GM12873 (cell line): ENCODE measurements around the gene SLC29A1.
A peak's percentile ranks its signal among the peaks of the same experiment; 100 is the strongest.

ENCODE experiments used
- TF ChIP-seq, protein P1 (sequence below): IDR thresholded peaks from 2 replicates; pipeline ENCODE4 v1.5.1; 2012; ENCODE audit warnings: low read depth, mild to moderate bottlenecking, moderate library complexity, low read length, control low read depth; ENCODE audit not compliant: insufficient read depth; ENCODE audit errors: missing control alignments

The SLC29A1 gene

GRCh38 chr6:44262467-44263353 lies 39.3 kb downstream of the SLC29A1 start:
- TF ChIP-seq, protein P1, sequence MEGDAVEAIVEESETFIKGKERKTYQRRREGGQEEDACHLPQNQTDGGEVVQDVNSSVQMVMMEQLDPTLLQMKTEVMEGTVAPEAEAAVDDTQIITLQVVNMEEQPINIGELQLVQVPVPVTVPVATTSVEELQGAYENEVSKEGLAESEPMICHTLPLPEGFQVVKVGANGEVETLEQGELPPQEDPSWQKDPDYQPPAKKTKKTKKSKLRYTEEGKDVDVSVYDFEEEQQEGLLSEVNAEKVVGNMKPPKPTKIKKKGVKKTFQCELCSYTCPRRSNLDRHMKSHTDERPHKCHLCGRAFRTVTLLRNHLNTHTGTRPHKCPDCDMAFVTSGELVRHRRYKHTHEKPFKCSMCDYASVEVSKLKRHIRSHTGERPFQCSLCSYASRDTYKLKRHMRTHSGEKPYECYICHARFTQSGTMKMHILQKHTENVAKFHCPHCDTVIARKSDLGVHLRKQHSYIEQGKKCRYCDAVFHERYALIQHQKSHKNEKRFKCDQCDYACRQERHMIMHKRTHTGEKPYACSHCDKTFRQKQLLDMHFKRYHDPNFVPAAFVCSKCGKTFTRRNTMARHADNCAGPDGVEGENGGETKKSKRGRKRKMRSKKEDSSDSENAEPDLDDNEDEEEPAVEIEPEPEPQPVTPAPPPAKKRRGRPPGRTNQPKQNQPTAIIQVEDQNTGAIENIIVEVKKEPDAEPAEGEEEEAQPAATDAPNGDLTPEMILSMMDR, result no peak

DNA sequence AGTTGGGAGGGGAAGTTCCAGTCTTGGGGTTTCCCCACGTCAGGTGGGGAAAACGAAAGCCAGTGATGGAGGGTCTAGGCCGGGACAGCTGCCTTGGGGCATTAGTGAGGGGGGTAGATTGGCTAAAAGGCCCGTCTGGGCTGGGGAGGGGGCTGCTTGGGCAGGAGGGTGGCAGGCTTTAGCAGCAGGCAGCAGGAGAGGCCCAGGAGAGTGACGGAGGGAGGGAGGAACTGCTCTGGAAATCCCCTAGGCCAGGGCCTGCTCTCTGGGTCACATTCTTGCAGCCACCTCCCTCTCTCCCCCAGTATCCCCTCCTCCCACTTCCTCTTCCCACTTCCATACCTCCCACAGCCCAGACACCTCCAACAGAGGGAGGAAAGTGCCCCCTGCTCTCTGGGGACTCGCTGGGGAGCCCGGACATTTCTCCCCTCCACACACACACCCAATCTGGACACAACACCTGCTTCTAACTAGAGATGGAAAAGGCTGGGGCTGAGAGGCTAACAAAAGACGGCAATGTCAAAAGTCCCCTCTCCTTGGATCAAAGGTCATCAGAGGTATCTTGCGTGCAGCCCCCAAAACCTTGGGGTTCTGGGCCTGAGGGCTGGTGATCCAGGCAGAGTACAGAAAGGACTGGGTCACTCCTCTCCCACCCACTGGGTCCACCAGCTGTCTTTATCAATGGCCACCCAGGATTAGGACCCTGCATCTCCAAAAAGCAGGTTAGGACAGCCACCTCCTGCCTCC lies 40.1 kb downstream of the SLC29A1 start:
- TF ChIP-seq, protein P1, result no peak

- TF ChIP-seq, protein P1, result no peak
Observed at GRCh38 chr6:44264154-44265006, 41.0 kb downstream of the SLC29A1 start.

DNA sequence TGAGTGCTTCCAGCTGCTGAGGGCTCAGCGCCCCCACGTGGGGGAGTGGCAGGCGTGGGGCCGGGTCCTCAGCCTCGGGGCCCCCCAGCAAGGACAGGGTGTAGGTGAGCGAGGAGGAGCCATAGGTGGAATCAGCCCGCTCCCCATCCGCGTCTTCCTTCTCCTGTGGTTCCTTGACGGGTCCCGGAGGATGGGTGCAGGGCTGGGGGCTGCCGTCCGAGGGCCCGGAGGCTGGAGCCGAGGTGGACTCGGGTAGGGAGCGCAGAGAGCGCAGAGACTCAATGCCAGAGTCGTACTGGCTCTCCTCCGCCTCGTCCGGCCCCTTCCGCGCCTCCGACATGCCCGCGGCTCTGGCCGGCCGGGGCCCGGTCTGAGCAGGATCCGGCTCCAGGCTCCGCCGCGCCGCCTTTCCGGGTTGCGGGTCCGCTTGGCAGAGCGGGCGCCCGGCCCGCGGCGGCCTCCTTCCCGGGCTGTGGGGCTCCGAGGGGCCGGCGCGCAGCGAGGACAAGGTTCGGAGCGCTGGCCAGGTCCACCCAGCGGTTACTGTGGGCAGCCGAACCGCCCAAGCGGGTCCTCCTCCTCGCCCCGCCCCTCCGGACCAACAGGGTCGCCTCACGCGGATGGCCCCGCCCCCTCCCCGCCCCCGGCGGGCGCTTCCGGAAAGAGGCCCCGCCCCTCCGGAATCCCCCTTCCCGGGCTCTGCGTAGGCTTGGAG lies 41.8 kb downstream of the SLC29A1 start, which contains the start of gene NFKBIE:
NFKBIE (minus strand) TSS at position 545 of the 715 bp plus-strand sequence; CDS start at position 340, 205 bp downstream.
- TF ChIP-seq, protein P1, result peak; percentile 46

- TF ChIP-seq, protein P1, result no peak
Observed at GRCh38 chr6:44265722-44266233, 42.4 kb downstream of the SLC29A1 start.

- TF ChIP-seq, protein P1, result no peak
Observed at GRCh38 chr6:44266347-44266746, 43.0 kb downstream of the SLC29A1 start.
